B cell (primary cell): ENCODE results near the gene FBXO44. TPM values are rescaled to one million over a fixed set of nuclear protein-coding genes. Genes with fewer than 3 reads are reported as not detected.
A peak's percentile ranks its signal among the peaks of the same experiment; 100 is the strongest.

Experiments
- ATAC-seq: fragments of 200-7000 bp; cut with Tn5 transposase; one replicate; pipeline ENCODE4 v1.10.0; 2021; ENCODE audit warnings: low read depth, mild to moderate bottlenecking, moderate number of reproducible peaks, moderate library complexity
- CTCF ChIA-PET: fragments of 350-600 bp; sonication (Branson Sonifier 250); formaldehyde crosslinking; loops from one replicate; lab custom pipeline; 2021; ENCODE audit warnings: antibody characterized with exemption, inconsistent platforms; lab: Charles Lee
- POLR2A ChIA-PET: fragments of 350-600 bp; sonication (Branson Sonifier 250); formaldehyde crosslinking; loops from one replicate; lab custom pipeline; 2021; ENCODE audit warnings: antibody characterized with exemption; lab: Charles Lee
- DNase-seq: peaks from one replicate; pipeline ENCODE4 v3.0.0; 2013
- H2AFZ ChIP-seq: 2 replicates; pipeline ENCODE4 v1.6.1; 2012; ENCODE audit warnings: mild to moderate bottlenecking, low read depth, low read length; ENCODE audit not compliant: insufficient read depth, poor library complexity, severe bottlenecking
- H3K27ac ChIP-seq, 2 donors: 1 replicate in 1 of 2; 2 replicates in 1 of 2; pipeline ENCODE4 v1.5.1; 2012 to 2013; ENCODE audit warnings: low read length in 2 of 2, mild to moderate bottlenecking in 2 of 2, moderate library complexity in 1 of 2
- H3K27me3 ChIP-seq, 4 experiments: fragments of 200-600 bp in 1 of 4; sonication (generic) in 1 of 4; replicated peaks in 1 of 4; 1 replicate in 2 of 4; 2 replicates in 2 of 4; pipeline versions ENCODE4 v1.6.1 to v1.7.0; 2013 to 2016; ENCODE audit warnings: low read length in 3 of 4, mild to moderate bottlenecking in 2 of 4, mixed read lengths in 1 of 4, moderate library complexity in 1 of 4; ENCODE audit not compliant: insufficient read depth in 4 of 4, control insufficient read depth in 3 of 4; ENCODE audit errors: control extremely low read depth in 1 of 4
- H3K36me3 ChIP-seq, 2 experiments: replicated peaks in 1 of 2; 1 replicate in 1 of 2; 2 replicates in 1 of 2; pipeline versions ENCODE4 v1.6.1 to v1.7.1; 2013; ENCODE audit warnings: low read length in 1 of 2; ENCODE audit not compliant: insufficient read depth in 2 of 2, control insufficient read depth in 1 of 2; ENCODE audit errors: control extremely low read depth in 1 of 2, extremely low read depth in 1 of 2
- H3K4me1 ChIP-seq, 2 donors: fragments of 200-600 bp in 1 of 2; sonication (generic) in 1 of 2; 1 replicate in 1 of 2; 2 replicates in 1 of 2; pipeline versions ENCODE4 v1.5.1 to v1.6.1; 2013 to 2017; ENCODE audit warnings: low read length in 2 of 2; ENCODE audit not compliant: control insufficient read depth in 2 of 2, insufficient read depth in 2 of 2
- H3K4me2 ChIP-seq: replicated peaks from 2 replicates; pipeline ENCODE3; 2012; ENCODE audit warnings: mild to moderate bottlenecking, low read depth, low read length; ENCODE audit not compliant: poor library complexity, severe bottlenecking
- H3K4me3 ChIP-seq, 5 experiments: fragments of 200-600 bp in 1 of 5; sonication (generic) in 1 of 5; 1 replicate in 3 of 5; 2 replicates in 2 of 5; pipeline versions ENCODE4 v1.5.1 to v1.7.0; 2011 to 2016; ENCODE audit warnings: low read length in 4 of 5, mild to moderate bottlenecking in 4 of 5, low read depth in 2 of 5, control low read depth in 1 of 5, moderate library complexity in 1 of 5; ENCODE audit not compliant: insufficient read depth in 1 of 5; ENCODE audit errors: control extremely low read depth in 1 of 5, extremely low read depth in 1 of 5
- H3K79me2 ChIP-seq: fragments of 200-600 bp; sonication (generic); one replicate; pipeline ENCODE4 v1.6.0; 2016; ENCODE audit warnings: low read length; ENCODE audit not compliant: control insufficient read depth, insufficient read depth
- H3K9ac ChIP-seq: fragments of 200-600 bp; sonication (generic); 2 replicates; pipeline ENCODE4 v1.6.1; 2017; ENCODE audit warnings: mild to moderate bottlenecking, low read length, moderate library complexity
- H3K9me3 ChIP-seq, 3 donors: one replicate each; pipeline versions ENCODE4 v1.6.1 to v1.7.1; 2013; ENCODE audit warnings: low read length in 2 of 3; ENCODE audit not compliant: control insufficient read depth in 2 of 3, insufficient read depth in 1 of 3; ENCODE audit errors: control extremely low read depth in 1 of 3
- H4K20me1 ChIP-seq: 2 replicates; pipeline ENCODE4 v1.6.0; 2012; ENCODE audit warnings: mild to moderate bottlenecking, low read length; ENCODE audit not compliant: insufficient read depth, control insufficient read depth, poor library complexity, severe bottlenecking
- H3K27ac Mint-ChIP-seq: one replicate; pipeline ENCODE4 v1.8.0; 2021; ENCODE audit warnings: mixed read lengths
- H3K27me3 Mint-ChIP-seq: one replicate; pipeline ENCODE4 v1.8.0; 2021; ENCODE audit warnings: mixed read lengths
- H3K4me1 Mint-ChIP-seq: one replicate; pipeline ENCODE4 v1.8.0; 2021; ENCODE audit warnings: mixed read lengths
- H3K4me3 Mint-ChIP-seq: one replicate; pipeline ENCODE4 v1.8.0; 2021; ENCODE audit warnings: mixed read lengths
- H3K9me3 Mint-ChIP-seq: one replicate; pipeline ENCODE4 v1.8.0; 2022; ENCODE audit warnings: mixed read lengths; ENCODE audit not compliant: insufficient read depth
- CTCF ChIP-seq: fragments of 200-600 bp; IDR thresholded peaks from one replicate; pipeline ENCODE4 v1.8.0; 2022; ENCODE audit warnings: antibody characterized with exemption, mild to moderate bottlenecking
- EZH2 ChIP-seq: IDR thresholded peaks from 2 replicates; pipeline ENCODE4 v1.6.1; 2012; ENCODE audit warnings: borderline replicate concordance, low read depth, mild to moderate bottlenecking, moderate library complexity, low read length; ENCODE audit not compliant: insufficient read depth, poor library complexity, severe bottlenecking
- WGBS: methylation state at CpG from one replicate; pipeline ENCODE4 v1.1.5; 2013; ENCODE audit warnings: missing lambda C conversion rate; ENCODE audit not compliant: insufficient coverage; 5-methylcytosine and 5-hydroxymethylcytosine counted together
- intact Hi-C: fragments of 100-400 bp; cut with micrococcal nuclease; formaldehyde crosslinking; loops from one replicate; pipeline ENCODE4 v1.10.0; 2022
- polyA plus RNA-seq: library from polyadenylated mRNA; depleted of rRNA; stranded (reverse); fragments of >200 nt; gene quantifications from 2 replicates; pipeline ENCODE4 v1.2.3, GENCODE V29; 2012
- total RNA-seq, 2 donors: library from RNA; stranded (reverse); fragments of 120-200 nt in 1 of 2; gene quantifications; 1 replicate in 1 of 2; 2 replicates in 1 of 2; pipeline versions ENCODE4 v1.2.3 to v1.2.4, GENCODE V29; 2013 to 2022

FBXO44 gene
- total and polyA plus RNA-seq, 2 donors (not counting 1 experiment from before 2014, with no cell fraction given) = 61.5 to 101 TPM

- no peak for TF ChIP-seq CTCF
- TF ChIP-seq EZH2 = peak; percentile 66
- Mint-ChIP-seq H3K27me3 (peaks cover 52% of the 10 kb centered on the region), H3K4me1 (peaks cover 24% of the 10 kb centered on the region), H3K27ac (no peak overlapping the region), H3K4me3 (peak overlapping the region; percentile 68), H3K9me3 (no peaks in the 10 kb centered on the region)
- ChIA-PET POLR2A (no interaction called here), CTCF (interaction anchor here (0.7 to 2.1 kb wide), 5 partner anchors 9 to 40 kb away, joined by 3 to 6 read pairs (median 4); partner anchors contain the start of gene MAD2L2)
- no peaks in the 10 kb centered on the region for H3K79me2 ChIP-seq
- DNase-seq (no peak), ATAC-seq (no peak)
- intact Hi-C loops = no loop called here
- no peaks in the 10 kb centered on the region for H4K20me1 ChIP-seq
- peak overlapping the region in 4 of 5 experiments; percentile 8 to 46 (median 28) for H3K4me3 ChIP-seq
- peak overlapping the region; percentile 54 for H2AFZ ChIP-seq
- no peaks in the 10 kb centered on the region for H3K9me3 ChIP-seq
- H3K36me3 ChIP-seq = no peaks in the 10 kb centered on the region
- H3K4me2 ChIP-seq = peak overlapping the region; percentile 77
- no peak overlapping the region for H3K27ac ChIP-seq
- WGBS = 3% methylated on average over 56 of the region's 64 CpGs
- peaks cover 0 to 45% (median 21%) of the 10 kb centered on the region in 4 experiments for H3K27me3 ChIP-seq
- H3K4me1 ChIP-seq = peaks cover 24 to 26% of the 10 kb centered on the region in 2 donors
- H3K9ac ChIP-seq = peak overlapping the region; percentile 42
Measured at GRCh38 chr1:11690397-11691301, 36.0 kb downstream of the FBXO44 start.
